GM04503 (cell line): ENCODE results near the gene C11orf91.
"Not testable (repeated sequence)": the region's sequence is repeated elsewhere in the genome, so short reads cannot be mapped to it uniquely, and the experiment has no call there.

Experiments used
- DNase-seq: peaks from one replicate; pipeline ENCODE4 v3.0.0-alpha.2; 2012; ENCODE audit warnings: low read depth

The C11orf91 gene

DNA sequence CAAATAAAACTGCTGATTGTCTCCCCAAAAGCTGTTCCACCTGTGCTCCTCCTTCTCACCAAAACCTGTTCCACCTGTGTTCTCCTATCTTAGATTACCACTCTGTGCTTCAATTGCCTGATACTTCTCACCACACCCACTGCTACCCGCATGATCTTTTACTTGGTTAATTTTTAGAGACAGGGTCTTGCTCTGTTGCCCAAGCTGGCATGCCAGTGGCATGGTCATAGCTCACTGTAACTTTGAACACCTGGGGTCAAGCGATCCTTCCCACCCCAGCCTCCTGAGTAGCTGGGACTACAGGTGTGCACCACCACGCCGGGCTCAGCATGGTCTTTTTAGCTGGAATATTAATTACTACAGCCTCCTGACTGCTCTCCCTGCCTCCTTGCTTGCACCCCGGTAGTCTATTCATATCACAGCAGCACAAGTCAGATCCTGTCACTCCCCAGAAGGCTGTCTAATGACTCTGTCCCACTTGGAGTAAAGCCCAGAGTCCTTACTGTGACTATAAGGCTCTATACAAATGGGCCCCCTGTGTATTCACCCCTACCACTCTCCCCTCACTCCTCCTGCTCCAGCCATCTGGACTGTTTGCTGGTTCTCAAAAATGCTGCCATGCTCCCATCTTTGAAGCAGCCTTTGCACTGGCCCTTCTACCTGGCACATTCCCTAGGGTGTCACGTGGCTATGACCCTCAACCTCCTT is 3.5 kb downstream of the C11orf91 start:
- DNase-seq: no peak

DNA sequence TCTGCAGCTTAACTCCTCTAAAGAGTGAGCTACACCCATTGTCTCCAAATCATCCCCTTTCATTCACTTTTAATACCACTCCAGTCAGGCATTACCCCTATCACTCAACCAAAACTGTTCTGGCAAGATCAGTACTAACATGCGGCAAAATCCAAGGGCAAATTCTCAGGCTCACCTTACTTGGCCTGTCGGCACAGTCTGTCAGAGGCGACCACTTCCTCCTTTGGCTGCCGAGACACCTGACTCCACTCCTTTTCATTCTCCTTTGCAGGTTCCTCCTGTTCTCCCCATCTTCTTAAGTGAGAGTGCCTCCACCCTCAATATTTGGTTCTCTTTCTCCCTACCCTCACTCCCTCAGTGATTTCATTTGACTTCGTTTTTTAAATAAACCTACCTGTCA is 4.2 kb downstream of the C11orf91 start:
- no peak for DNase-seq

DNA sequence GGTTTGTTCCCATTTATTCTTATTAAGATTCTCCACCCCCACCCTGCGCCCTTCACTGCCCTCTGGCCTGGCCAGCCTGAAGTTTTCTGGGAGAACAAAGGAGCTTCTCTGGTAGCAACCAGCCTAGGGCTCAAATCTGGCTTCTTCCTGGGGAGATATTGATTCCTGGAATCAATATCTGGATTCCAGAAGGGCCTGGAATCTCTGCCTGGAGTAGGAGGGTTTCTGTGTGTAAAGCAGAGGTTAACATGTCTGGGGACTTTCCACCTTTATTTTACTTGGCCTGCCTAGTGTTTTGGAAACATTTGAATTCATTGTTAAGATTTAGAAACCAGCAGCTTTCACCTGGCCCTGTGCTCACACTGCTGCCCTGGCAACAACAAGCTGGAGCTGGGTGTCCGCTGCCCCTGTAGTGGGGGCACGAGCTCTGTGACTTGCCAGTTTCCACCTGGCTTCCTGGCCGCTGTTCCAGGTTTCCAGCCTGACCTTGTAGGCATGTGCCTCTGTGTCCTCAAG is 5.5 kb downstream of the C11orf91 start:
- no peak for DNase-seq

DNA sequence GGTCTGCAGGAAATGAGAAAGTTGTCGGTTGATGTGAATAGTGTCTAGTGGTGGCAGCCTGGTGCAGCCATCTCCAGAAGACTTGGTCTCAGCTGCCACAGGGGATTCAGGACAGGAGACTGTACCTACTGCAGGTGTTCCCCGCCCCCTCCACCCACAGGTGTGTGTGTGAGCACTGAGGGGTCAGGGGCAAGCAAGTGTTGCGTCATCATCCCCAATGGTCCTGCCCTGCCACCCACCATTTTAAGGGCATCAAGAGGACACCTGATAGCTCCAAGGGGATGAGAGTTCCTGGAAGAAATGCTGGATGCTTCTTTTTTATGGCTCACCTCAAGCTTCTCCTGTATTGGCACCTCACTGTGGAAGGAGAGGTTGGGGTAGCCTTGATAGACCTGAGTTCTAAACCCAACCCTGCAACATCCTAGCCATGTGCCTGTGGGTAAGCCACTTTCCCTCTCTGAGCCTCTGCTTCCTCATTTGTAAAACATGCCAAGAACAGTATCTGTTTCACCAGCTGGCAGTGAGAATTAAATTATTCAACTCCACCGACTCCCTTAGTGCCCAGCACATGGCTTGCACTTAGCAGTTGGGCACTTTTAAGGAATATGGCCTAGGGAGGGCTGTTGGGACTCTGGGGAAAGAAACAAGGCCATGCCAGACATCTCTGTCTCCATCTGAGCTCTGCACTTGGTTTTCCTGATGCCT is 6.1 kb downstream of the C11orf91 start:
- no peak for DNase-seq

DNA sequence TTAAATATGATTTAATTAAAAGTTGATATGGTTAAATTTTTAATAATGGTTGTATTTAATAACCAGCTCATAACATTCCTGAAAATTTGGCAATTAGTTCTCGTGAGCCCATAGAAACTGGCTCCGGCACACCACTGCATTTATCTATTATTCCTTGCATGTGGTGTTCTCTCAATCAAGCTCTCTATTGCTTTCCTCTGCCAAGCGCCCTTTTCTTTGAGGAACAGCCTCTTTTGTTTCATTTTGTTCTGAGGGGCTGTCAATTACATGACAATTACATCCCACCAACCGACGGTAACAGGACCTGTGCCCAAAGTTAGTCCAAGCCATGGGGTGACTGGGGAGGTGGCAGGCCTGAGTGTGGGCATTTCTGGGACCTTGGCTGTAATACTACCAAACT is 8.1 kb downstream of the C11orf91 start:
- no peak for DNase-seq

DNA sequence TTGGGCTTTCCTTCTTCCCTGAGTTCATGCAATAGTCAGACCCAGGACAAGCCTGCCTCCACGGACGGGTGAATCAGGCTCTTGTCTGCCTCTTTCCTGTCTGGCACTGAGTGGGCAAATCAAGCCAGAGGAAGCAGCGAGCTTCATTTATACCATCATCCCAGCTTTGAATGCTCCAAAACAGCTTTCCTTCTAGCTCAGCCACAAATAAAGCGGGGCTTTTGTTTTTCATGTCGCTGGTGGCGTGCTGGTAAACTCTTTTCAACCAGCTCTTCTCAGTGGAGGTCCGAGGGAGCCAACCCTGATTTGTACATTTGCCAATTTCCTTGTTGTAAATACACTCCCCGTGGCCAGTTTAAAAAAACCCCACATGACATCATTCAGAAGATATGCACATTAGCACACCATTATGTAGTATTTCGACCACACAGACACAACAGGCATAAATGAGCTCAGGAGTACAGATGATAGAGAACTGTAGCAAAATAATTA is 8.6 kb downstream of the C11orf91 start:
- DNase-seq: peak; percentile 85

DNA sequence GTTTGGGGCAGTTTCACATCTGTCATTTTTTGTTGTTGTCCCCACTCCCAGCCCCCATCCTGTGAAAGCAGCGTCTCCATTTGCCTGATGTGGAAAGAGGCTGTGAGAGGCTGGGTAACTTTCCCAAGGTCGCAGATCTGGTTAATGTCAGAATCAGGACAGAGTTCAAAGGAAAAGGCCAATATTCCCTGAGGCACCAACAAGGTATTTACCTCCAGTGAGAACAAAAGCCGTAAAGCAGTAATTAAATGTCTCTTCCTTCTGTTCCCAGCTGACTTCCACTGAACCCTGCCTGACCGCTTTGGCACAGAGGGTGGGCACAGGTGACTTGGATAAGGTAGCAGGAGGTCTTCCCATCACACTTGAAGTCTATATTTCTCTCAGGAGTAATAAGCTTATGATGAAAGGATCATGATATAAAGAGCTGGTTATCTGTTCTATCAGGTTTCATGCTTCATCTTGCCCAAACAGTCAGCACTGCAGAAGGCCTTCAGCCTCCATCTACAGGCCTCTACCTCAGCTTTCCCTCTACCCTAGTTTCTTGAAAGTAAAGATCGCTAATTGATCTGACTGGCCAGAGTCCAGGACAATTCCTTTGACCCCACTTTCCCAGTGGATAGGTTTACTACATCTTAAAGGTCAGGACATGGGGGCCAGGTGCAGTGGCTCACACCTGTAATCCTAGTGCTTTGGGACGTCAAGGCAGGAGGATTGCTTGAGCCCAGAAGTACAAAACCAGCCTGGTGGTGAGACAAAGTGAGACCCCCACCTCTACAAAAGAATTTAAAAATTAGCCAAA is 9.4 kb downstream of the C11orf91 start:
- no peak for DNase-seq

DNA sequence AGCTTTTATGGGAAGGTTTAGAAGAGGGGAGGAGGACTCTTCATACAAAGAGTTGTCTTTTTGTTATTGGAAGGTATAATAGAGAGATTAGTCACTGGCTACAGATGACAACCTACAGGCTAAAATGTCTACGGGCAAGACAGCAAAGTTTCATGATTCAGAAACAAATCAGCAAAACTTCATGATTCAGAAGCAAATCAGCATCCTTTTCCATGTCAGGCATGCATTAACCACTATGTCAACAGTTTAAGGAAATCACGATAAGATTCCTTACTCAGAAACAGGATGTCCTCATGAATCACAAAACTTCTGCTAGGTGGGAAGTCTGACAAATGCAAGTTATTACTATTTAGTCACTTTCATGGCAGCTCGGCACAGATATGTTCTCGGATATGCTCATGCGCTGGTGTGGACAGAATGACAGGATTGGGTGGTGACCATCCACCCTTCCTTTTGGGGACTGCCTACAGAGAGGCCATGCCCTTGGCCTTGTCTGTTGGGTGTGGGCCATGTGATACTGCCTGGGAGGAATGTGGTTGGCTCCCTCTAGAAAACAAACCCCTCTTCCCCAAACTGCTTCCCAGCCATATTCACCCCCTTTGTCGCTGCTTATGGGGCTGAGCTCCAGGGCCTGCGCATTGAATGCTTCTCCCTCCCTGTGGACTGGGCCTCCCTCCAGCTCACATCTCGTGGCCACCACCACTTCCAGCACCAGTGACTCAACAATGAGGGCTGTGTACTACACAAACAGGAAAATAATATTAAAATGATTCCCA is 10.1 kb downstream of the C11orf91 start:
- peak; percentile 99 for DNase-seq

DNA sequence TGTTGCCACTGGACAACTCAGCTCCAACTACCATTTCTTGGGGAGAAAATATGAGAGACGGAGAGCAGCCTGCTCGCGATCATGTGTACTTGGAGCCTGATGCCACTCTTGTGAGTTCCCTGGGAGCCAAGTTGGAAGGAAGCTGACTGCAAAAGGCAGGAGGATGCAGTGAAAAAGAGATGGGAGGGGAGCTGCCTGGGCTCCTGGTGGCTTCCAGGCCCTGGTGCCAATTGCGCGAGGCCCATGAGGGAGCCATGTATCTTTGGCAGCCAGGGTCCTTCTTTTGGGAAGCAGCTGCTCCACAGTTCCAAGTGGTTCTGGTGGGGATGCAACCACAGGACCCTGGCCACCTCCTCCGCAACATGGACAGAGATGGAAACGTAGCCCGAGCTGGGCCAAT is 11.1 kb downstream of the C11orf91 start:
- no peak for DNase-seq

DNA sequence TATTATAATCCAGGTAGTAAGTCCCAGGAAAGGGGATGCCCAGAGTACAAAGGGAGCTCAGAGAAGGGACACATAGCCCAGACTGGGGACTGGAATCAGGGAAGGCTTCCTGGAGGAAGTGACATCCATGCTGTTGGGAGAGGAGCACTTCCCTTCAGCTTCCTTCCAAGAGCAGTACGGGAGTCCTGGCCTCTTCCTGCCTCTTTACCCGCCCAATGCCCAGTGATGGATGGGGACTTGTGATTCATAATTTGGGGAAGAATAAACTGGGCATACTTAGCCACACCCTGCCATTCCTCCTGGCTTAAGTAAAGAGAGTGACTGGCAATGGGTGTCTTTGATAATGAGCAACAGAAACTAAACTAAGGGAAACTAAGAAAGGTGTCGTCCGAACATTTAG is 11.5 kb downstream of the C11orf91 start:
- DNase-seq: no peak

DNA sequence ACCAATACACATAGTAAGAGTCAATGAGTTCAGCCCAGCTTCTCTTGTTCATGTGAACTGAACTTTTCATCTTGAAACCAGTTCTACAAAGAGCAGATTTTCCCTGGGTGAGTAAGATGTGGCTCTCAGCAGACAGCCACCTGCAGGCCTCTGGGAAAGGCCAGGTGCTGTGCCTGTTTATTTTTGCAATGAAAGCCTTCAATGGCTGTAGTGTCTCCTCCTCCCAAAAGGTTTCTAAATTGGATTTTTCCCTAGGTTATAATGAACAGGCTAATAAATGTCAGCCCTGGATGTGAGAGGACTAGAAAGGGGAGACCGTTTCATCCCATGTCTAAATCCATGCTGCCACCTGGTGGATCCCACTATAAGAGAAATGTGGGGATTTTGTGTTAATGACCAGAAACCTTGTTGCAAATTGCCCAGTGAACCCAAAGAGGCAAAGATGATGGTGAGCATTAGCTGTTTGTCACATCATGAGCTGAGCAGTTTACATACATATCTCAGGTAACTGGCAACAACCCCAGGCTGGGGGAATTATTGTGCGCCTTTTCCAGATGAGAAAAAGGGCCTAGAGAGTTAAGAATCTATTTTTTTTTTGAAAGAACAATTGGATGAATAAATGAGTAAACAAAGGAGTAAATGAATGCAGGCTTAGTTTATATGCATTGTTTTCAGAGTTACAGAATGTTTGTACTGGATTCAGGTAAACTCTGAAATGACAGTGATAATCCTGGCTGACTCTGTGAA is 12.7 kb downstream of the C11orf91 start:
- no peak for DNase-seq

DNA sequence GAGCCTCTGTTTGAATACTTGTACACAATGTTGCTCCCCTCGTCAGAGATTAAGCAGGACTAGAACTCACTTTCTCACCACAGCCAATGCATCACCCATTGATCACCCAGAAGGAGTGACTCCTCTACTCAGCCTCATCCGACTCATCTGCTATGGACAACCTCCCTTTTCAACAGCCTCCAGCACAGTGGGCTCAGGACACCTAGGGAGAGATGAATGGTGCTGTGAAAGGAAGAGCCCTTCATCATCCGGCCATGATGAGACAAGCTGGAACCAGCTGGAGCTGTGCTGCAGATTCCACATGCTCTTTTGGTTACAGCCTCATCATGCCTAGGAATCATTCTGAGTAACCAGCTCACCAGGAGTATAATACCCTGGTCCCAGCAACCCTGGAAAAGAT is 15.5 kb downstream of the C11orf91 start:
- DNase-seq: no peak

DNA sequence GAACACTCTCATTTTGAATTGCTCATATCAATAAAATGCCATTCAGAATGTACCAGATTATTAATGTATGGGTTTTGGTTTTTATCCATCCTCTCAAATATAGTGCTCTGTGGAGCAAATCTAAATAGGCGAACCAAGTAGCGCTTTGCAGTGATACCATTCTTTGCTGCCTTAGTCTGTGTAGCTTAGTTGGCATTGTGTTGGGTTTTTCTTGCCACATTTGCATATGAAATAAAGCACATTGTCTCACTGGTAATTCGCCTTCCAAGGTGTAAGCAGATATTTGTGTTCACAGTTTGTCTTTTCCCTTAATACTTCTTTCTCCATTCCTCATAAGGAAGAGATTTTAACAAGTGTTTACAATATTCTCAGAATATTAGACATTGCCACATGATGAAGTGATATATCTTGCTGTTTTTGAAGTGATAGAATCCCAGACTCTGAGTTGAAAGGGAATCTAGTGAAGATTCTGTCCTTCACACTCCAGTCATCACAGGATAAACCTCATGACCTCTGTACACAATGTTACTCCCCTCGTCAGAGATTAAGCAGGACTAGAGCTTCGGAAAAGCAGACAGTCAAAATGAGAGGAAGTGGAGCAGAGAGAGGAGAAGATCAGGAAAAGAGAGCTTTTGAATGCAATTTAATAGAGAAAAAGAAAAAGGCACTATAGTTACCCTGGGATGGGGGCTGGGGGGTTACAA is 16.5 kb downstream of the C11orf91 start:
- no peak for DNase-seq

DNA sequence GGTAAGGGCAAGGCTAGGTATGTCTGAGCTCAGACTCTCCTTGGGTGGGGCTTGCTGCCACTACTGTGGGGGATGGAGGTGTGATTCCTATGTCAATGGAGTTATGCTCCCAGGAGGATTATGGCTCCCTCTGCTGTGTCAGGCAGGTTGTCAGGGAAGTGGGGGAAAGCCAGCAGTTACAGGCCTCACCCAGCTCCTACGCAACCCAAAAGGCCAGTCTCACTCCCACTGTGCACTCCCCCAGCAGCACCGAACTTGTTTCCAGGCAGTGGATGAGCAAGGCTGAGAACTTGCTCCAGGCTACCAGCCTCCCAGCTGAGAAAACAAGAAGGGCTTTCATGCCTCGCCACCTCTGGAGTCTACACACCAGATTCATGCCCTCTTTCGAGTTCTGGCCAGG is 18.2 kb downstream of the C11orf91 start:
- no peak for DNase-seq

DNA sequence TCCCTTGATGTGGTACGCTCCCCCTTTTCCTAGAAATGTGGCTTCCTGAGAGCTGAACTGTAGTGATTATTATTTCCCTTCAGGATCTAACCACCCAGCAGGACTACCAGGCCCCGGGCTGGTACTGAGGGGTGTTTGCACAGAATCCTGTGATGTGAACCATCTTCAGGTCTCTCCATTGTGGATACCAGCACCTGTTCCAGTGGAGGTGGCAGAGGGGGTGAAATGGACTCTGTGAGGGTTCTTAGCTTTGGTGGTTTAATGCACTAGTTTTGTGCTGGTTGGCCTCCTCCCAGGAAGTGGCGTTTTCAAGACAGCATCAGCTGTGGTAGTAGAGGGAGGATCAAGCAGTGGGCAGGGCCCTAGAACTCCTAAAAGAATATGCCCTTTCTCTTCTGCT is 18.6 kb downstream of the C11orf91 start:
- no peak for DNase-seq

DNA sequence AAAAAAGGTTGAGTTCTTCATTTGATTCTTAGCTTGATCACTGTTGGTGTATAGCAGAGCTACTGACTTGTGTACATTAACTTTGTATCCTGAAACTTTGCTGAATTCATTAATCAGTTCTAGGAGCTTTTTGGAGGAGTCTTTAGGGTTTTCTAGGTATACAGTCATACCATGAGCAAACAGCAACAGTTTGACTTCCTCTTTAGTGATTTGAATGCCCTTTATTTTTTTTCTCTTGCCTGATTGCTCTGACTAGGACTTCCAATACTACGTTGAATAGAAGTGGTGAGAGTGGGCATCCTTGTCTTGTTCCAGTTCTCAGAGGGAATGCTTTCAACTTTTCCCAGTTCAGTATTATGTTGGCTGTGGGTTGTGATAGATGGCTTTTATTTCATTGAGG is 22.0 kb downstream of the C11orf91 start:
- not testable (repeated sequence) for DNase-seq

DNA sequence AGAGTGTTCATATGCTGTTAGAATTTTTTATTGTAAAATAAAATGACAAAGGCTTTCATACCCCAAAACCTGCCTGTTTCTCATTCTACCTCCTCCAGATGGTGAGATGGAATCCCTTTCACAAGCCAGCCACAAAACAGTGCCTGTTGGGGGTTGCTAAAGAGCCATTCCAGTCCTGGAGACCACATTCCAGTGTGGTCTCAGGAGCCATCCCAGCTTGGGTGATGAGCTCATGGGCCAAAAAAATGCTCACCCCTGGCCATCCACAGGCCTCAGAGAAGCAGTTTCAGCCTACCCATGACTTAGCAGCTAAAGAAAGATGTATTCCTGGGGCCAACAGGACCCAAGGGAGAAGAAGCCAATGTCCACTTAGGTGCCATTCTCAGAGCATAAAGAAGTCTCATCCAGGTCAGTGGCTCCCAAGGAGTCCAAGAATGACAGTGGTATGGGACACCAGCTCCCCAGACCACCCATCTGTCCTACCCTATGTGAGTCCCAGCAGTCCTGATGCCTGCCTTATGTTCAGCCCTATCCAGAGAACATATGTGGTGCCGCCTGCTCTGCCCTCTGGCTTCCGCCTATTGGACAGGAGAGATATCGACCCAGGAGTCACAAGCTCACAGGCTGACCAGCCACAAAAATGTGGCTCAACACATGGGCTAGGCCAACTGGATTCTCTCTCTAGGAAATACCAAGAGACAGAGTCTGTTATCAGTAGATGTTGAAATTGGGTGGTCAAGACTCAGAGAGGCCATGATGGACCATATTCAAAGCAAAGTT is 26.4 kb downstream of the C11orf91 start:
- peak; percentile 80 for DNase-seq

DNA sequence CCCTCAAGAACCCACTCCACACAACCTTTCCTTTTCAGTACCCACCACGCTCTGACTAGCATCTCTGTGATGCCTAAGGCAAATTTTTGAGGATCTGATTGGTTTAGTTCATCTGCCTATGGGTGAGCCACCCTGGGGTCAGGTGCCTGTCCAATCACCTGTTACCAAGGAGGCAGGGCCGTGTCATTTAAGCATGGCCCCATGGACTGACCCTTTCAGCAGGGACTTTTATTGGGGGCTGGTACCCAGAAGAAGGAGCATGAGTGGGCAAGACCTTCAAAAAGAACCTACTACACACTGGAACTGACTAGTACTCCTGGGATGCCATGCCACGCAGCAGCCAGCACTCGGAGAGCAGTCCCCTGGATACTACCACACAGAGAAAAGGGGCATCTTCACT is 28.4 kb downstream of the C11orf91 start:
- DNase-seq: no peak

DNA sequence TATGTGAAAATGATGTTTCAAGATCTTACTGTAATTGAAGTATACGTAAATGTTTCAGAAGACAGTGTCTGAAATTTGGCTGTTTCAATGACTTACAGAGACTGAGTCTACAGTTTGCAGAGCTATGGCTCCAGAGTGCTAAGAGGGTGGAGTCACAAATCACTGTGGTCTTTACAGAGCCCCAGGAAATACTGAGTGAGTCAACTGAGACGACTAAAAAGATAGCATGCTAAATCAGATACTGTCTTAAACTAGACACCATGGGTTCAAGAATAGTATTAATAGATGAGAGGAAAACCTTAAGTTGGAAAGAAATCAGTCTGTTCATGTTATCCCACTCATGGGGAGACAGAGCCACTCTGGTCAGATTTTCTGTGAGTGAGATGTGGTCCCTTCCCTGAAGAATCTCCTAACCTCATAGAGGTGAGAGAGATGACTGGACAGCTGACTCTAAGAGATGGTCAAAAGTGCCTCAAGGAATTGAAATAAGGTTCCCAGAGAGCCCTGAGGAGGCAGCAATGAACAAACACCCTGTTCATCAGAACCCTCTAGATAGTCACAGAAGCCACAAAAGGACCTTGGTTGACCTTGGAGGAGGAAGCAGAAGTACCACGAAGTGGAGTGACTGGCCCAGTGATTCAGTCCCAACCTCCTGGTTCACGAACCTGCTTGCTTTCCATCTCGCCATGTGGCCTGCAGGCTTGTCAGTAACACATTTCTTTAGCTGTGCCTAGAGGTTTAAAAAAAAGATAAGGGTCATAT is 30.2 kb downstream of the C11orf91 start:
- no peak for DNase-seq
